ELR (cell line): ENCODE data around the gene MAZ.
"Not testable (repeated sequence)": the region's sequence is repeated elsewhere in the genome, so short reads cannot be mapped to it uniquely, and the experiment has no call there.

Experiments
- DNase-seq: peaks from one replicate; pipeline ENCODE4 v3.0.0-alpha.2; 2015; ENCODE audit warnings: low read depth

MAZ gene

DNA sequence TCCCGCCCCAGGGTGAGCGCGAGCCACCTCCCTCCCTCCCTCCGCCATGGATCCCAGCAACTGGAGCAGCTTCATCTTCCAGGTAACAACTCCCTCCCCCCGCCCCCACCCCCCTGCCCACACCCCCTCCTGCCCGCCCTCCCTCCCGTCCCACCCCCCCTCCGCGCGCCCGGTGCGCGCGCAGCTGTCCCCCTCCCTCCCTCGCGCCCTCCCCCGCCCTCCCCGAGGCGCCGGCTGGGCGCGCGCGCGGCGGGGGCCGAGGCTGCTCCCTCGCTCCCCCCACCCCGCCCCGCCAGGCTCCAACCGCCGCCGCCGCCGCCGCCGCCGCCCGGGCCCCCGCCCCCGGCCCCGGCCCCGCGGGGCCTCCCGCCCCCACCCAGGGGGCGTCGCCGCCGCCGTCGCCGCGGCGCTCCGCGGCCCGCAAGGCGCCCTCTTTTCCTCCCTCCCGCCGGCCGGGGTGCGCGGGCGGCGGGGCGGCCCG, at the start of gene MAZ:
TSS of gene MAZ (plus strand) at position 431 of the 481 bp plus-strand sequence. CDS start 173 bp downstream, outside the sequence.
- DNase-seq, result peak; percentile 90

GRCh38 chr16:29756654-29757053, 49.7 kb upstream of the MAZ start:
- no peak for DNase-seq

- DNase-seq, result not testable (repeated sequence)
Observed at GRCh38 chr16:29757086-29757485, 49.2 kb upstream of the MAZ start.

GRCh38 chr16:29757950-29758466, 48.3 kb upstream of the MAZ start:
- no peak for DNase-seq

DNA sequence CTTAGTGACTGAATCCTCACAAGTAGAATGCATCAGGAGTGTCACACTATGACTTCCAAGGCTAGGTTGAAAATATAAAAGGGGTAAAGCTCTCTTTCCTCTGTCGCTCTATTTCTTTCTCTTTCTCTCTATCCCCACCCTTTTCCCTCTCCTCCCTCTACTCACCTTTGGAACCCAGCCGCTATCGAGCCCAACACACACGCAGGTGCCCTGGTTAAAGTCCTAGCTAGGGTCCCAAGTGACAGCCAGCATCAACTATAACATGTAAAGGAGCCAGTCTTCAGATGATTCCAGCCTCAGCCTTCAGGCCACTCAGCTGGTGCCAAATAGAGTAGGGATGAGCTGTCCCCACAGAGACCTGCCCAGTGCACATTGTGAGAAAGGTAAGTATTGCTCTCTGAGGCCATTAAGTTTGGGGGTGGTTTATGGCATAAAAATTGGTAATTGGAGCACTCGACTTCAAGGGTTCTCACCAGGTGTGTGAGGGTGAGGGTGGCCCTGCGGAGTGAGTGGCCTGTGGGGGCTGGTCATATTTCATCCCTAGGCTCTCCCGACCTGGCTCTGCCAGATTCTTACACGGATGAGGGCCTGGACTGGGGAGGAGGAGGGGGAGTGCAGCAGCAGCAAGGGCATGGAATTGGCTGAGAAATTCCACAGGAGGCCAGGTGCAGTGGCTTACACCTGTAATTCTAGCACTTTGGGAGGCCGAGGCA, 45.6 kb upstream of the MAZ start:
- DNase-seq, result no peak

DNA sequence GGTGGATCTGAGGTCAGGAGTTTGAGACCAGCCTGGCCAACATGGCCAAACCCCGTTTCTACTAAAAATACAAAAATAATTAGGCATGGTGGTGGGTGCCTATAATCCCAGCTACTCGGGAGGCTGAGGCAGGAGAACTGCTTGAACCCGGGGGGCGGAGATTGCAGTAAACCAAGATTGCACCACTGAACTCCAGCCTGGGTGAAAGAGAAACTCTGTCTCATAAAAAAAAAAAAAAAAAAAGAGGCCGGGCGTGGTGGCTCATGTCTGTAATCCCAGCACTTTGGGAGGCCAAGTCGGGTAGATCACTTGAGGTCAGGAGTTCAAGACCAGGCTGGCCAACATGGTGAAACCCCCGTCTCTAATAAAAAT, 45.1 kb upstream of the MAZ start:
- not testable (repeated sequence) for DNase-seq

DNA sequence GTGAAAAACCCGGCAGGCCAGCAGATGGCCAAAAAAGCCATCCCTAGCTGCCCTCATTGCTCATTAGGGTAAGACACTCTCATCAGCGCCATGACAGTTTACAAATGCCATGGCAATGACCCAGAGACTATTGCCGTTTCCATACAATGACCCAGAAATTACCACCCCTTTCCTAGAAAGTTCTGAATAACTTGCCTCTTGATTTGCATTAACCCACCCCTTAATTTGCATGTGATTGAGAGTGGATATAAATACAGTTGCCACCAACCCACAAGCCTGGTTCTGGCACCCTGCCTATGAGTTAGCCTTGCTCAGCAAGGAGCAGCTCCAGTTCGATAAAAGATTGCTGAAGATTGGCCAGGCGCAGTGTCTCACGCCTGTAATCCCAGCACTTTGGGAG, 44.4 kb upstream of the MAZ start:
- no peak for DNase-seq

DNA sequence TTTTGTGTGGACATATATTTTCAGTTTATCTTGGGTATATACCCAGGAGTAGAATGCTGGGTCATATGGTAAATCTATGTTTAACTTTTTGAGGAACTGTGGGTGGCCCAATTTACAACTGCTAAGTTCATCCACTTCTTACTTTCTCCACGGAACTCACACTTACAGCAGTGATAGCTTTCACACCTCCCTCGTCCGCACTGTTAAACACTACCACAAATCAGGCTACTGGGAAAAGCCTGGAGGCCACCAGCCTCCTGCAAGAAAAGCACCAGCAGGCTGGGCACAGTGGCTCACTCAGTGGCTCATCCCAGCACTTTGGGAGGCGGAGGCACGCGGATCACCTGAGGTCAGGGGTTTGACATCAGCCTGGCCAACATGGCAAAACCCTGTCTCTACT, 43.0 kb upstream of the MAZ start:
- no peak for DNase-seq

DNA sequence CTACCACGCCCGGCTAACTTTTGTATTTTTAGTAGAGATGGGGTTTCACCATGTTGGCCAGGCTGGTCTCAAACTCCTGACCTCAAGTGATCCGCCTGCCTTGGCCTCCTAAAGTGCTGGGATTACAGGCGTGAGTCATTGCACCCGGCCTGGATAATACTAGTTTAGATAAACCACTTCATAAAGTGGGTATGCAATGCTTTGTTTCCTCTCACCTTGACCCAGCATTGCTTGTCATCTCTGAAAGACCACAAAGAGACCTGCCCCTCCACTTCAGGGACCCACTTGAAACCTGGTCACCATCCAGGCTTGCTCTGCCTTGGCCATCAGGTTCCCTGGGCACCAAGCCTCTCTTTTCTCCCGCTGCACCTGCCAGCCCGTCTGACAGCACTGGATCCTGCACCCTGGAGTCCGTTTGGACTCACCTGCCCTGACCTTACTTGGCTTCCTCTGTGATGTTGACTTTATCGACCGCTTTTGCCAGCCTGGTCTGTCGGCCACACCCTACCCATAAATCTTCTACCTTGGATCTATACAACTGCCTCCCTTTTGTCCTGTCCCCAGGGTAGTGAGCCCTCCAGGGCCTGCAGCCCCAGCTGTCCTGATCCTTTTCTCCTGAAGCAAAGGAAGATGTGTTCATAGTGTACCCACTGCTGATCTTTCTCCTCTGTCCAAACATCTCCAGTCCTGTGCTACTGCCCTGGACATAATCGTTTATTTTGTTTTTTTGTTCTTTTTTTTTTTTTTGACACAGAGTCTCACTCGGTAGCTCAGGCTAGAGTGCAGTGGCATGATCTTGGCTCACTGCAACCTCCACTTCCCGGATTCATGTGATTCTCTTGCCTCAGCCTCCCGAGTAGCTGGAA, 40.9 kb upstream of the MAZ start:
- DNase-seq, result no peak

DNA sequence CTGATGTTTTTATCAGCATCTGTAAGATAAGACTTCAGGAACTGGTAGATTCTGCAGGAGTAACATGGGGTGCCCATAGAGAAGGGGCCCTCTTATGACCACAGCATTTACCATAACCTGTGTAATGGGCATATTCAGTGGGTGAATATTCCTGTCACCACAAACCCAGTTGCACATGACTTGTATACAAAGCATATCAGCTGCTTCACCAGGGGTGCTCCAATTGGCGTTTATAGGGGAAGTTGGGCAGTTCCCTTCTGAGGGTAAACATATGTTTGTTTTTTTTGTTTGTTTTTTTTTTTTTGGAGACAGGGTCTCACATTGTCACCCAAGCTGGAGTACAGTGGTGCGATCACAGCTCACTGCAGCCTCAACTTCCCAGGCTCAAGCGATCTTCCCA, 39.8 kb upstream of the MAZ start:
- no peak for DNase-seq

DNA sequence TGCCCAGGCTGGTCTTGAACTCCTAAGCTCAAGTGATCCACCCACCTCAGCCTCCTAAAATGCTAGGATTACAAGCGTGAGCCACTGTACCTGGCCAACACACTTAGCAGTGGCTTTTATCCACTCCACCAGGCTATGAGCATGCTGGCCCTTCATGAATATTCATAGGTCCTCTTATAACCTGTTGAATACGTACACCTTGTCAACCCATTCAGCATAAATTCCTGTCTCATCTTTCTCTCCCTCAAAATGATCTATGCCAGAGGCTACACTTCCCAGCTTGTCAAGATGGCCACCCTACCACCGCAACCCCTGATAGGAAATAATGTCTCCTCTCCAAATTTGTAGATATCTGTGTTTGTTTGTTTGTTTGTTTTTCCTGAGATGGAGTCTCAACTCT, 39.3 kb upstream of the MAZ start:
- DNase-seq, result no peak

GRCh38 chr16:29769507-29769906, 36.8 kb upstream of the MAZ start:
- no peak for DNase-seq

GRCh38 chr16:29770250-29770929, 35.9 kb upstream of the MAZ start:
- no peak for DNase-seq

GRCh38 chr16:29772330-29772729, 34.0 kb upstream of the MAZ start:
- DNase-seq, result not testable (repeated sequence)

DNA sequence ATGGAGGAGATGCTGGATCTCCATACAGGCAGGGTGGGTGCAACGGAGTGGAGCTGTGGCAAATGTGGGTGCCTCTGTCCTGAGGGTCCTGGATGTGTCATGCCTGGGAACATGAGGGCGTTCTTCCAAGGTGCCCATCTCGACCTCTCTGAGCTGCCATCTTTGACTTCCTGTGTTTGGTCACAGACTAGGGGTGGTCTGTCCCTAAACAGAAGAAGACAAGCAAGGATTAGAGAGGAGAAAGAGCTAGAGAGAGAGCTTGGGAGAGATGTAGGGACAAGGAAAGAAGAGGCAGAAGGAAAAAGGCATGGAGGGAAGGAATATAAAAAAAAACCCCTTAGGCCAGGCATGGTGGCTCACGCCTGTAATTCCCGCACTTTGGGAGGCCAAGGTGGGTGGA, 31.6 kb upstream of the MAZ start:
- DNase-seq, result no peak

DNA sequence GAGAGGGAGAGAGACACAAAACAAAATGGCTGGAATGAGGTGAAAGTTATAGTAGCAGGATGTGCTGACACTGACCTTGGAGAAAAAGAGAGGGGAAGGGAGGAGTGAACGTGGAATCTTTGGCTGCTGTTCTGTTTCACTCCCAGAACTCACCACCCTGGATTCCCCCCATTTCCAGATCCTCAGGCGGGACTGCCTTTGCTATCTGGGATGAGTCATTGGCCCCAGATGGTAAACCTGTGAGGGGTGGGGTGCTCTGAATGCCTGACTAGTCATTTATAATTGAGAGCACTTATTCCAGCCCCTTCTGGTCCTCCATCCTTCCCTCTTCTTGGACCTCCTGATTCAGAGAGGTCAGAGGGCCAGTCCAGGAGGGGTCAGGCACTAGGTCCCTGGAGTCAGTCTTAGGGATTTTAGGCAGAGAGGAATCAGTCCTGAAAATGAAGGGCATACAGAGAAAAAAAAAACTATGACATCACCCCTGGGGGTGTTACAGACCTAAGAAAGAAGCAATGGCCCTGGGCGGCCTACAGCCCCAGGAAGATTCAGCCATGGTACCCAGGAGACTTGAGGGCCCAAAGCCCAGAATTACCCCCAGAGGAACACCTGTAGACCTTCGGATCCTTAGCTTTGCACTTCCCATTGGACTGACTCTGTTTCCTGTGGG, 30.5 kb upstream of the MAZ start:
- DNase-seq, result peak; percentile 73

GRCh38 chr16:29777576-29778350, 28.6 kb upstream of the MAZ start, which contains the start of gene ZG16:
Gene ZG16, plus strand, starts transcription at chr16:29778256. Its CDS starts 1,011 bp downstream, at chr16:29779267.
- no peak for DNase-seq

DNA sequence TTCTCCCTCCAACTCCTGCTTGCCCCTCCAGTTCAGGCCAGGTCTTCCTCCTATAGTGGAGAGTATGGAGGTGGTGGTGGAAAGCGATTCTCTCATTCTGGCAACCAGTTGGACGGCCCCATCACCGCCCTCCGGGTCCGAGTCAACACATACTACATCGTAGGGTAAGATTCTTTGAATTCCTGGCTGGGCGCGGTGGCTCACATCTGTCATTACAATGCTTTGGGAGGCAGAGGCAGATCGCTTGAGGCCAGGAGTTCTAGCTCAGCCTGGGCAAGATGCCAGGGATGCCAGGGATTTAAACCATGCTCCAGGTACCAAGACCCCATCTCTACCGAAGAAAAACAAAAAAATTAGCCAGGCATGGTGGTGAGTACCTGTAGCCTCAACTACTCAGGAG, 26.9 kb upstream of the MAZ start:
- peak; percentile 31 for DNase-seq

- DNase-seq, result not testable (repeated sequence)
Observed at GRCh38 chr16:29783094-29783953, 23.0 kb upstream of the MAZ start.

DNA sequence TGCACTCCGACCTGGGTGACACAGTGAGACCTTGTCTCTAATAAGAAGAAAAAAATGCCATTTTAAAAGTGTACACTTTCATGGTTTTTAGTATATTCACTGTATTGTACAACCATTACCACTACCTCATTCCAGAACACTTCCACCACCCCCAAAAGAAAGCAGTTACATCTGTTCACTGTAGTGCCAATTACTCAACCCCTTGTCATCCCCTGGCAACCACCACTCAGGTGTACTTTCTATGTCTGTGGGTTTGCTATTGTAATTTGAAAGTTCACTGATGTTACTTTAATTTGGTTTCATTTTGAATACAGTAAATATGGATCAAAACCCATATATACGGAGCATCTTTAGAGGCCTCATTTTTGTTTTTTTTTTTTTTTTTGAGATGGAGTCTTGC, 22.2 kb upstream of the MAZ start:
- DNase-seq, result no peak
